ENCODE data around the gene CYB561D1.

- no peak for TF ChIP-seq CTCF (IDR thresholded peaks at IDR 0.05)
- TF ChIP-seq POLR2AphosphoS5 (IDR thresholded peaks at IDR 0.05), result no peak
These were observed 53.8 kb downstream of the CYB561D1 start for GRCh38 chr1:109547463-109548320.

Data from esophagus muscularis mucosa (tissue), 3 donors.